GM12878 (cell line): ENCODE data around the gene SNPH. TPM values are rescaled to one million over a fixed set of nuclear protein-coding genes. Genes with fewer than 3 reads are reported as not detected.

Experiments used
- ATAC-seq: fragments of 200-7000 bp; cut with Tn5 transposase; 3 replicates; pipeline ENCODE4 v1.9.1; 2020; ENCODE audit warnings: mild to moderate bottlenecking, moderate library complexity
- BruUV-seq: library from RNA; stranded (reverse); fragments of 400-500 nt; replicated peaks from 2 replicates; lab custom pipeline; 2021; lab: Mats Ljungman, UMichigan
- CTCF ChIA-PET: fragments of 300-600 bp; sonication (Branson Sonifier 250); formaldehyde crosslinking; extraction: SDS; loops from one replicate; lab custom pipeline; 2021; ENCODE audit warnings: inconsistent platforms; lab: Yijun Ruan, JAX
- POLR2A ChIA-PET: fragments of 350-600 bp; formaldehyde crosslinking; extraction: SDS; loops from one replicate; lab custom pipeline; 2021; ENCODE audit warnings: inconsistent platforms; lab: Charles Lee
- RAD21 ChIA-PET: fragments of 300-600 bp; sonication (Branson Sonifier 250); formaldehyde crosslinking; loops from one replicate; lab custom pipeline; 2023; ENCODE audit warnings: antibody characterized with exemption; ENCODE audit not compliant: unreplicated experiment; lab: Charles Lee
- SMC1A ChIA-PET: fragments of 300-600 bp; sonication (Branson Sonifier 250); formaldehyde crosslinking; loops from one replicate; lab custom pipeline; 2023; ENCODE audit not compliant: unreplicated experiment, uncharacterized antibody; lab: Charles Lee
- DNase-seq: peaks from one replicate; pipeline ENCODE4 v3.0.0-alpha.2; 2011; ENCODE audit warnings: low read depth, low spot score
- FAIRE-seq: peaks from 3 replicates; lab custom pipeline; 2011; peaks lifted over from hg19 to GRCh38; lab: Jason Lieb, UNC
- H2AFZ ChIP-seq: 2 replicates; pipeline ENCODE4 v1.6.0; 2011; ENCODE audit warnings: low read depth, low read length, control low read depth; ENCODE audit not compliant: control insufficient read depth
- H3K27ac ChIP-seq: 2 replicates; pipeline ENCODE4 v1.5.1; 2011; ENCODE audit warnings: control low read depth; ENCODE audit not compliant: control insufficient read depth, insufficient read depth
- H3K27me3 ChIP-seq, 2 experiments: replicated peaks in 1 of 2; 2 replicates each; pipeline versions ENCODE4 v1.6.0 to v1.6.1; 2011; ENCODE audit warnings: low read length in 1 of 2; ENCODE audit not compliant: control insufficient read depth in 2 of 2, insufficient read depth in 2 of 2
- H3K36me3 ChIP-seq, 2 experiments: 2 replicates each; pipeline ENCODE4 v1.5.1; 2011; ENCODE audit warnings: low read length in 1 of 2; ENCODE audit not compliant: control insufficient read depth in 2 of 2, insufficient read depth in 2 of 2
- H3K4me1 ChIP-seq: 2 replicates; pipeline ENCODE4 v1.6.1; 2011; ENCODE audit warnings: mild to moderate bottlenecking, low read length, moderate library complexity, mixed read lengths; ENCODE audit not compliant: control insufficient read depth, insufficient read depth
- H3K4me2 ChIP-seq: 2 replicates; pipeline ENCODE4 v1.6.0; 2011; ENCODE audit warnings: control low read depth; ENCODE audit not compliant: control insufficient read depth, insufficient read depth
- H3K4me3 ChIP-seq: fragments of 200-600 bp; sonication (generic); 2 replicates; pipeline ENCODE4 v1.5.1; 2016
- H3K79me2 ChIP-seq: 2 replicates; pipeline ENCODE4 v1.6.0; 2011; ENCODE audit warnings: low read length; ENCODE audit not compliant: control insufficient read depth, insufficient read depth
- H3K9ac ChIP-seq: 2 replicates; pipeline ENCODE4 v1.8.0; 2011; ENCODE audit warnings: low read length, control low read depth, mixed read lengths; ENCODE audit not compliant: control insufficient read depth, insufficient read depth
- H3K9me3 ChIP-seq: replicated peaks from 3 replicates; pipeline ENCODE4 v1.5.1; 2011; ENCODE audit warnings: mild to moderate bottlenecking, low read length; ENCODE audit not compliant: control insufficient read depth, insufficient read depth
- H4K20me1 ChIP-seq: 2 replicates; pipeline ENCODE4 v1.6.0; 2011; ENCODE audit not compliant: control insufficient read depth, insufficient read depth
- ATF7 ChIP-seq: fragments of 450-650 bp; IDR thresholded peaks from 2 replicates; pipeline ENCODE4 v1.6.1; 2016; ENCODE audit warnings: low read depth, mild to moderate bottlenecking
- BMI1 ChIP-seq: fragments of 450-650 bp; IDR thresholded peaks from 2 replicates; pipeline ENCODE4 v1.6.1; 2016; ENCODE audit warnings: mild to moderate bottlenecking, moderate library complexity, borderline replicate concordance
- EZH2 ChIP-seq: IDR thresholded peaks from 2 replicates; pipeline ENCODE4 v1.6.1; 2012; ENCODE audit warnings: low read depth, mild to moderate bottlenecking, control low read depth, inconsistent platforms, low read length, borderline replicate concordance; ENCODE audit not compliant: control insufficient read depth
- HCFC1 ChIP-seq: fragments of 150-350 bp; IDR thresholded peaks from 2 replicates; pipeline ENCODE4 v1.6.1; 2014; ENCODE audit warnings: low read length
- KLF5 ChIP-seq: fragments of 450-650 bp; IDR thresholded peaks from 2 replicates; pipeline ENCODE4 v1.6.1; 2014; ENCODE audit warnings: mild to moderate bottlenecking; ENCODE audit not compliant: partially characterized antibody
- MTA2 ChIP-seq: fragments of 450-650 bp; IDR thresholded peaks from 2 replicates; pipeline ENCODE4 v1.6.1; 2016; ENCODE audit warnings: low read depth, mild to moderate bottlenecking, moderate library complexity
- MTA3 ChIP-seq: IDR thresholded peaks from 2 replicates; pipeline ENCODE4 v1.6.1; 2012; ENCODE audit warnings: low read length, inconsistent platforms, borderline replicate concordance
- NFIC ChIP-seq: IDR thresholded peaks from 2 replicates; pipeline ENCODE4 v1.6.1; 2012; ENCODE audit warnings: low read depth, mild to moderate bottlenecking, inconsistent platforms, low read length, moderate library complexity
- NFYB ChIP-seq: IDR thresholded peaks from 2 replicates; pipeline ENCODE4 v1.6.1; 2011; ENCODE audit warnings: low read depth, mild to moderate bottlenecking, low read length, improper control_type of control experiment, moderate library complexity; ENCODE audit not compliant: insufficient read depth
- PML ChIP-seq: IDR thresholded peaks from 2 replicates; pipeline ENCODE4 v1.6.1; 2012; ENCODE audit warnings: low read length, inconsistent platforms
- POU2F2 ChIP-seq: IDR thresholded peaks from 3 replicates; pipeline ENCODE4 v1.6.1; 2011; ENCODE audit warnings: low read depth, mild to moderate bottlenecking, low read length, borderline replicate concordance
- RELB ChIP-seq: fragments of 450-650 bp; IDR thresholded peaks from 2 replicates; pipeline ENCODE4 v1.6.1; 2017; ENCODE audit warnings: low read depth, mild to moderate bottlenecking, moderate library complexity
- RUNX3 ChIP-seq: IDR thresholded peaks from 2 replicates; pipeline ENCODE4 v1.6.1; 2012; ENCODE audit warnings: low read length, inconsistent platforms
- SMARCA5 ChIP-seq: fragments of 450-650 bp; IDR thresholded peaks from 2 replicates; pipeline ENCODE4 v1.6.1; 2017; ENCODE audit warnings: mild to moderate bottlenecking
- SRF ChIP-seq, 2 experiments: IDR thresholded peaks; 2 replicates each; pipeline ENCODE4 v1.6.1; 2011; ENCODE audit warnings: low read depth in 2 of 2, low read length in 2 of 2, mild to moderate bottlenecking in 1 of 2, moderate library complexity in 1 of 2
- TAF1 ChIP-seq: IDR thresholded peaks from 2 replicates; pipeline ENCODE4 v1.6.1; 2011; ENCODE audit warnings: mild to moderate bottlenecking, low read depth, low read length, borderline replicate concordance
- TCF12 ChIP-seq: IDR thresholded peaks from 2 replicates; pipeline ENCODE4 v1.6.1; 2011; ENCODE audit warnings: low read depth, mild to moderate bottlenecking, low read length
- ZBED1 ChIP-seq: IDR thresholded peaks from 2 replicates; pipeline ENCODE4 v1.6.1; 2016; ENCODE audit warnings: borderline replicate concordance
- ZSCAN29 ChIP-seq: fragments of 450-650 bp; IDR thresholded peaks from 2 replicates; pipeline ENCODE4 v1.6.1; 2017; ENCODE audit warnings: mild to moderate bottlenecking, moderate library complexity
- WGBS: methylation state at CpG from one replicate; pipeline ENCODE4 v1.1.6; 2016; ENCODE audit warnings: low lambda C conversion rate; ENCODE audit not compliant: insufficient replicate concordance, insufficient coverage; ENCODE audit errors: missing lambda C conversion rate; 5-methylcytosine and 5-hydroxymethylcytosine counted together
- in situ Hi-C: fragments of 300-500 bp; cut with MboI; formaldehyde crosslinking; loops from 9 replicates; pipeline ENCODE4 v1.14.3; 2018; ENCODE audit warnings: mixed read lengths
- intact Hi-C: fragments of 100-400 bp; cut with micrococcal nuclease; formaldehyde crosslinking; loops from one replicate; pipeline ENCODE4 v1.14.2; 2022; ENCODE audit not compliant: unreplicated experiment
- polyA plus RNA-seq, 11 experiments: library from polyadenylated mRNA; depleted of rRNA in 4 of 11; unstranded in 6 of 11; stranded (reverse) in 5 of 11; fragments of >200 nt; fragmentation: Nextera tagmentation in 4 of 11; fragmentation: Illumina TruSeq in 1 of 11; extraction: Ambion mirVana in 4 of 11; extraction: Trizol in 1 of 11; gene quantifications; 1 replicate in 1 of 11; 2 replicates in 10 of 11; pipeline versions ENCODE4 v1.2.1 to v1.2.3, GENCODE V29; 2011 to 2016; ENCODE audit warnings: inconsistent platforms in 2 of 11, missing spikeins in 2 of 11, low read depth in 1 of 11
- total RNA-seq, 4 experiments: library from RNA; depleted of rRNA in 3 of 4; stranded (reverse); fragments of >200 nt in 3 of 4; fragmentation: Illumina TruSeq in 1 of 4; extraction: Trizol in 1 of 4; gene quantifications; 2 replicates each; pipeline versions ENCODE4 v1.2.1 to v1.2.3, GENCODE V29; 2013 to 2021
- TF ChIP-seq, protein P1 (sequence below): IDR thresholded peaks from 2 replicates; pipeline ENCODE4 v1.6.1; 2012; ENCODE audit warnings: low read depth, low read length, improper control_type of control experiment
- TF ChIP-seq, protein P2 (sequence below): fragments of 450-650 bp; IDR thresholded peaks from 2 replicates; pipeline ENCODE4 v1.6.1; 2017; ENCODE audit warnings: mild to moderate bottlenecking

The SNPH gene
- total and polyA plus RNA-seq, 10 of the 15 experiments (the other 5 are each of a cell fraction or from before 2014, with no cell fraction given): 0.02 to 0.45 (median 0.34) TPM; not detected in 2

DNA sequence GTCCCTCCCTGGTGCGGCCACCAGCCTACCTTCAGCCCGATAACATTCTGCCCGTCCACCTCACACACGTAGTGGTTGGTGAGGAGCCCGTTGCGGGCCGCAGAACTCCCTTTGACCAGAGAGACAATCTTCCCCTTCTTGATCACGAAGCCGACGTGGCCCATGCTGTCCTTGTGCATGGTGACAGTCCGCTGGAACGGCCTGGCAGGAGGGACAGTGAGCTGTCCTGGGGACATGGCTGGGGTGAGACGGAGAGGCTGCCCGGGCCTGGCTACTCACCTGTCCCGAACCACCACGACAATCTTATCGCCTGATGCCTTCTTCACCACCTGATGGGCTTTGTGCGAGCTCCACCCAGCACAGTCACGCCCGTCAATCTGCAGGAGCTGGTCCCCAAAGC lies 46.2 kb downstream of the SNPH start (continued):
- no peak for TF ChIP-seq ZBED1
- no peak for TF ChIP-seq BMI1
- no peak for TF ChIP-seq ATF7
- no peak for TF ChIP-seq MTA3
- TF ChIP-seq MTA2: no peak

DNA sequence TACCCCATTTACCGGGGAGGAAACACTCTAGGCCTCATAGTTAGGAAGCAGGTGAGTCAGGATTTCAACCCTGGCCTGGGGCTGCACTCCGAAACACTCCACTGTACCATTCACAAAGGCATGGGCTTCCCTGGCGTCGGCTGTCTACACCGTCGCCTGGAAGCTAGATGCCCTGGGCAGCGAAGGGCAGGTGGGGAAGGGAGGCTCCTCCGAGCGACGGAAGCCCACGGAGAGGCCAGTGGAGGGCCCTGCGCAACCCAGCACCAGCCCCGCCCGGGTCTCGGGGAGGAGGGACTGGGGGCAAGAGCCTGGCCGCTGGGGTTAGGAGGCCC lies 46.8 kb downstream of the SNPH start:
- ChIA-PET RAD21 (interaction anchor here (1.0 to 2.5 kb wide), 4 partner anchors 79 to 154 kb away, joined by 4 to 14 read pairs (median 8); partner anchors contain the start of gene NSFL1C), CTCF (interaction anchor here (0.6 to 2.7 kb wide), 12 partner anchors 9 to 196 kb away, joined by 3 to 55 read pairs (median 4); partner anchors contain the start of gene SDCBP2), SMC1A (interaction anchor here (0.5 to 1.9 kb wide), 8 partner anchors 12 to 220 kb away, joined by 3 to 13 read pairs (median 4); no protein-coding TSS in a partner anchor), POLR2A (no interaction called here)
- no peak for FAIRE-seq
- H3K4me3 ChIP-seq: no peak overlapping the region
- ATAC-seq: no peak
- 70% methylated on average over 16 of the region's 16 CpGs for WGBS
- no peak overlapping the region for H2AFZ ChIP-seq
- no peak overlapping the region for H3K4me2 ChIP-seq
- peaks cover 4% of the 10 kb centered on the region; the same call in 1 of the 2 replicates for H3K4me1 ChIP-seq
- DNase-seq: no peak
- no peaks in the 10 kb centered on the region for H3K36me3 ChIP-seq
- no TSS peak for BruUV-seq
- H4K20me1 ChIP-seq: no peaks in the 10 kb centered on the region
- H3K9ac ChIP-seq: no peak overlapping the region
- in situ Hi-C loops: loop anchor here (5.0 kb wide), 1 partner anchor 124 kb away; no protein-coding TSS in a partner anchor
- H3K79me2 ChIP-seq: no peaks in the 10 kb centered on the region
- no peaks in the 10 kb centered on the region for H3K9me3 ChIP-seq
- intact Hi-C loops: loop anchor here (1.0 to 10.0 kb wide), 3 partner anchors 84 to 462 kb away; no protein-coding TSS in a partner anchor
- H3K27ac ChIP-seq: no peak overlapping the region
- H3K27me3 ChIP-seq: no peaks in the 10 kb centered on the region
- TF ChIP-seq POU2F2 (no peak), RELB (no peak), RUNX3 (no peak), TCF12 (no peak), MTA2 (no peak), KLF5 (no peak), SMARCA5 (no peak), EZH2 (no peak), TAF1 (no peak), NFIC (no peak), HCFC1 (no peak), SRF (IDR thresholded peaks at IDR 0.05; ENCODE audit: low read depth in 2 of 2, low read length in 2 of 2) (no peak), ZSCAN29 (no peak), NFYB (no peak), PML (no peak)
- TF ChIP-seq, protein P1, sequence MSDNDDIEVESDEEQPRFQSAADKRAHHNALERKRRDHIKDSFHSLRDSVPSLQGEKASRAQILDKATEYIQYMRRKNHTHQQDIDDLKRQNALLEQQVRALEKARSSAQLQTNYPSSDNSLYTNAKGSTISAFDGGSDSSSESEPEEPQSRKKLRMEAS: no peak
- TF ChIP-seq, protein P2, sequence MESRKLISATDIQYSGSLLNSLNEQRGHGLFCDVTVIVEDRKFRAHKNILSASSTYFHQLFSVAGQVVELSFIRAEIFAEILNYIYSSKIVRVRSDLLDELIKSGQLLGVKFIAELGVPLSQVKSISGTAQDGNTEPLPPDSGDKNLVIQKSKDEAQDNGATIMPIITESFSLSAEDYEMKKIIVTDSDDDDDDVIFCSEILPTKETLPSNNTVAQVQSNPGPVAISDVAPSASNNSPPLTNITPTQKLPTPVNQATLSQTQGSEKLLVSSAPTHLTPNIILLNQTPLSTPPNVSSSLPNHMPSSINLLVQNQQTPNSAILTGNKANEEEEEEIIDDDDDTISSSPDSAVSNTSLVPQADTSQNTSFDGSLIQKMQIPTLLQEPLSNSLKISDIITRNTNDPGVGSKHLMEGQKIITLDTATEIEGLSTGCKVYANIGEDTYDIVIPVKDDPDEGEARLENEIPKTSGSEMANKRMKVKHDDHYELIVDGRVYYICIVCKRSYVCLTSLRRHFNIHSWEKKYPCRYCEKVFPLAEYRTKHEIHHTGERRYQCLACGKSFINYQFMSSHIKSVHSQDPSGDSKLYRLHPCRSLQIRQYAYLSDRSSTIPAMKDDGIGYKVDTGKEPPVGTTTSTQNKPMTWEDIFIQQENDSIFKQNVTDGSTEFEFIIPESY: no peak
